A549 (cell line): ENCODE results near the gene COMMD10.

ENCODE experiments used
- CHD4 ChIP-seq: fragments of 200-600 bp; sonication (generic); IDR thresholded peaks from 2 replicates; pipeline ENCODE4 v1.6.1; 2016; ENCODE audit warnings: antibody characterized with exemption, mild to moderate bottlenecking, borderline replicate concordance
- CTCF ChIP-seq: fragments of >200 bp; sonication (Bioruptor Twin); formaldehyde crosslinking; IDR thresholded peaks from 3 replicates; pipeline ENCODE4 v1.5.1; 2016
- NFE2L2 ChIP-seq: fragments of 150-350 bp; conservative IDR thresholded peaks from 2 replicates; pipeline ENCODE4 v1.6.1; 2014; ENCODE audit warnings: low read length
- POLR2A ChIP-seq: IDR thresholded peaks from 2 replicates; pipeline ENCODE4 v1.6.1; 2012; ENCODE audit warnings: mild to moderate bottlenecking, low read length
- RAD21 ChIP-seq, 2 experiments: fragments of >200 bp in 1 of 2; sonication (Bioruptor Twin) in 1 of 2; formaldehyde crosslinking in 1 of 2; IDR thresholded peaks in 1 of 2; conservative IDR thresholded peaks in 1 of 2; 2 replicates in 1 of 2; 3 replicates in 1 of 2; pipeline ENCODE4 v1.6.1; 2012 to 2018; ENCODE audit warnings: inconsistent platforms in 1 of 2
- ZNF302 ChIP-seq: fragments of 250-450 bp; sonication (Bioruptor Pico); IDR thresholded peaks from 2 replicates; pipeline ENCODE4 v1.9.0; 2021; ENCODE audit warnings: inconsistent platforms, mild to moderate bottlenecking, moderate library complexity
- TF ChIP-seq, protein P1 (sequence below): fragments of 200-600 bp; sonication (generic); IDR thresholded peaks from 2 replicates; pipeline ENCODE4 v1.6.1; 2016; ENCODE audit warnings: antibody characterized with exemption, mild to moderate bottlenecking, moderate library complexity
- TF ChIP-seq, protein P2 (sequence below): fragments of 250-450 bp; sonication (Bioruptor Pico); IDR thresholded peaks from 2 replicates; pipeline ENCODE4 v1.5.0; 2021; ENCODE audit warnings: mild to moderate bottlenecking, moderate library complexity, borderline replicate concordance

DNA sequence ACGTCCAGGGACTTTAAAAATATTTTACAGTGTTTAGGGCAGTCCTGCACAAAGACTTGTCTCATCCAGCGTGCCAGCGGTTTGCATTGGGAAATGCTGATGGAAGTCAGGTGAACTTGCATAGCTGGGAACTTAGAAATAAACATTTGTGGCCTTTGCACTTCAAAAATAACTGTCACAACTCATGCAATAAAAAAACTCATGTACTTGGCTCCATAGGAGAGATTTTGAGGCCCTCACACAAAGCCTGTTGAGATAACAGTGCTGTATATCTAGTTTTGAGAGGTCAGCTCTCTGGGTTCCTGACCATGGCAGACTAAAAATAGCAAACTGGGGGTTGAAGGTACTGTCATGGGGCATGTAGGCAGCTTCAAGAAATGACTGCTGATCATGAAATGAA lies 5.5 kb downstream of the COMMD10 start:
- no peak for TF ChIP-seq CHD4
- TF ChIP-seq, protein P1, sequence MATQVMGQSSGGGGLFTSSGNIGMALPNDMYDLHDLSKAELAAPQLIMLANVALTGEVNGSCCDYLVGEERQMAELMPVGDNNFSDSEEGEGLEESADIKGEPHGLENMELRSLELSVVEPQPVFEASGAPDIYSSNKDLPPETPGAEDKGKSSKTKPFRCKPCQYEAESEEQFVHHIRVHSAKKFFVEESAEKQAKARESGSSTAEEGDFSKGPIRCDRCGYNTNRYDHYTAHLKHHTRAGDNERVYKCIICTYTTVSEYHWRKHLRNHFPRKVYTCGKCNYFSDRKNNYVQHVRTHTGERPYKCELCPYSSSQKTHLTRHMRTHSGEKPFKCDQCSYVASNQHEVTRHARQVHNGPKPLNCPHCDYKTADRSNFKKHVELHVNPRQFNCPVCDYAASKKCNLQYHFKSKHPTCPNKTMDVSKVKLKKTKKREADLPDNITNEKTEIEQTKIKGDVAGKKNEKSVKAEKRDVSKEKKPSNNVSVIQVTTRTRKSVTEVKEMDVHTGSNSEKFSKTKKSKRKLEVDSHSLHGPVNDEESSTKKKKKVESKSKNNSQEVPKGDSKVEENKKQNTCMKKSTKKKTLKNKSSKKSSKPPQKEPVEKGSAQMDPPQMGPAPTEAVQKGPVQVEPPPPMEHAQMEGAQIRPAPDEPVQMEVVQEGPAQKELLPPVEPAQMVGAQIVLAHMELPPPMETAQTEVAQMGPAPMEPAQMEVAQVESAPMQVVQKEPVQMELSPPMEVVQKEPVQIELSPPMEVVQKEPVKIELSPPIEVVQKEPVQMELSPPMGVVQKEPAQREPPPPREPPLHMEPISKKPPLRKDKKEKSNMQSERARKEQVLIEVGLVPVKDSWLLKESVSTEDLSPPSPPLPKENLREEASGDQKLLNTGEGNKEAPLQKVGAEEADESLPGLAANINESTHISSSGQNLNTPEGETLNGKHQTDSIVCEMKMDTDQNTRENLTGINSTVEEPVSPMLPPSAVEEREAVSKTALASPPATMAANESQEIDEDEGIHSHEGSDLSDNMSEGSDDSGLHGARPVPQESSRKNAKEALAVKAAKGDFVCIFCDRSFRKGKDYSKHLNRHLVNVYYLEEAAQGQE = no peak
- no peak for TF ChIP-seq CTCF
- TF ChIP-seq, protein P2, sequence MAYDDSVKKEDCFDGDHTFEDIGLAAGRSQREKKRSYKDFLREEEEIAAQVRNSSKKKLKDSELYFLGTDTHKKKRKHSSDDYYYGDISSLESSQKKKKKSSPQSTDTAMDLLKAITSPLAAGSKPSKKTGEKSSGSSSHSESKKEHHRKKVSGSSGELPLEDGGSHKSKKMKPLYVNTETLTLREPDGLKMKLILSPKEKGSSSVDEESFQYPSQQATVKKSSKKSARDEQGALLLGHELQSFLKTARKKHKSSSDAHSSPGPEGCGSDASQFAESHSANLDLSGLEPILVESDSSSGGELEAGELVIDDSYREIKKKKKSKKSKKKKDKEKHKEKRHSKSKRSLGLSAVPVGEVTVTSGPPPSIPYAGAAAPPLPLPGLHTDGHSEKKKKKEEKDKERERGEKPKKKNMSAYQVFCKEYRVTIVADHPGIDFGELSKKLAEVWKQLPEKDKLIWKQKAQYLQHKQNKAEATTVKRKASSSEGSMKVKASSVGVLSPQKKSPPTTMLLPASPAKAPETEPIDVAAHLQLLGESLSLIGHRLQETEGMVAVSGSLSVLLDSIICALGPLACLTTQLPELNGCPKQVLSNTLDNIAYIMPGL (CRISPR knock-in tag) = no peak
- TF ChIP-seq ZNF302 = no peak
- TF ChIP-seq RAD21 (conservative IDR thresholded peaks at IDR 0.05 in 1 of 2, IDR thresholded peaks at IDR 0.05 in 1 of 2) = no peak
- no peak for TF ChIP-seq POLR2A
- no peak for TF ChIP-seq NFE2L2
